Measurements from ENCODE around the gene HOXB7.

The HOXB7 gene

GRCh38 chr17:48563385-48563838 lies 47.4 kb downstream of the HOXB7 start:
- ChIA-PET POLR2A (interaction anchor here (0.9 to 2.3 kb wide), 2 partner anchors 16 to 24 kb away, joined by 4 to 9 read pairs; no protein-coding TSS in a partner anchor), CTCF (interaction anchor here (0.6 to 0.7 kb wide), 2 partner anchors 62 to 95 kb away, joined by 3 read pairs; no protein-coding TSS in a partner anchor)
- TF ChIP-seq CTBP1 (IDR thresholded peaks at IDR 0.05; ENCODE audit: borderline replicate concordance) (no peak), FOXK2 (IDR thresholded peaks at IDR 0.05) (no peak), PKNOX1 (IDR thresholded peaks at IDR 0.05) (peak; percentile 89)
- no peak for DNase-seq (ENCODE audit: extremely low spot score)

GRCh38 chr17:48562934-48563333 lies 47.9 kb downstream of the HOXB7 start:
- TF ChIP-seq HDGF (IDR thresholded peaks at IDR 0.05; ENCODE audit: borderline replicate concordance) (no peak), SUZ12 (IDR thresholded peaks at IDR 0.05) (no peak), ELF4 (IDR thresholded peaks at IDR 0.05) (no peak), CTBP1 (IDR thresholded peaks at IDR 0.05; ENCODE audit: borderline replicate concordance) (no peak), ZNF384 (IDR thresholded peaks at IDR 0.05) (no peak), TARDBP (IDR thresholded peaks at IDR 0.05) (no peak), PKNOX1 (IDR thresholded peaks at IDR 0.05) (no peak), LEF1 (IDR thresholded peaks at IDR 0.05; ENCODE audit: borderline replicate concordance) (no peak), FOXA1 (IDR thresholded peaks at IDR 0.05) (no peak), BHLHE40 (IDR thresholded peaks at IDR 0.05; ENCODE audit: borderline replicate concordance) (no peak), ARNT (IDR thresholded peaks at IDR 0.05) (no peak), L3MBTL2 (conservative IDR thresholded peaks at IDR 0.05) (no peak), NFRKB (IDR thresholded peaks at IDR 0.05) (no peak), SP1 (IDR thresholded peaks at IDR 0.05) (no peak), FOXK2 (IDR thresholded peaks at IDR 0.05) (no peak), FOXM1 (IDR thresholded peaks at IDR 0.05; ENCODE audit: borderline replicate concordance) (no peak)
- no peak for DNase-seq (ENCODE audit: extremely low spot score)
- ChIA-PET POLR2A (interaction anchor here (0.9 to 2.3 kb wide), 4 partner anchors 12 to 25 kb away, joined by 3 to 9 read pairs (median 4); no protein-coding TSS in a partner anchor), CTCF (interaction anchor here (0.6 to 1.4 kb wide), 6 partner anchors 16 to 84 kb away, joined by 3 to 4 read pairs (median 3); no protein-coding TSS in a partner anchor)

GRCh38 chr17:48561884-48562810 lies 48.7 kb downstream of the HOXB7 start:
- CTCF ChIA-PET: interaction anchor here (0.6 to 1.4 kb wide), 6 partner anchors 15 to 85 kb away, joined by 3 to 4 read pairs (median 3); no protein-coding TSS in a partner anchor
- POLR2A ChIA-PET: interaction anchor here (1.2 to 2.3 kb wide), 3 partner anchors 12 to 17 kb away, joined by 3 to 9 read pairs (median 3); no protein-coding TSS in a partner anchor
- peak; percentile 62 for DNase-seq (ENCODE audit: extremely low spot score)
- no peak for TF ChIP-seq ELF4 (IDR thresholded peaks at IDR 0.05)
- no peak for TF ChIP-seq FOXA1 (IDR thresholded peaks at IDR 0.05)
- no peak for TF ChIP-seq FOXK2 (IDR thresholded peaks at IDR 0.05)
- no peak for TF ChIP-seq FOXM1 (IDR thresholded peaks at IDR 0.05; ENCODE audit: borderline replicate concordance)
- TF ChIP-seq SUZ12 (IDR thresholded peaks at IDR 0.05): no peak
- TF ChIP-seq TARDBP (IDR thresholded peaks at IDR 0.05): no peak
- TF ChIP-seq NFRKB (IDR thresholded peaks at IDR 0.05): no peak
- 0 out of 2 replicates have a peak, but pooled peaks have one; percentile 17 for TF ChIP-seq L3MBTL2 (conservative IDR thresholded peaks at IDR 0.05)
- TF ChIP-seq HDGF (IDR thresholded peaks at IDR 0.05; ENCODE audit: borderline replicate concordance): 0 out of 2 replicates have a peak, but pooled peaks have one; percentile 48
- peak; percentile 91 for TF ChIP-seq CTBP1 (IDR thresholded peaks at IDR 0.05; ENCODE audit: borderline replicate concordance)
- no peak for TF ChIP-seq SP1 (IDR thresholded peaks at IDR 0.05)
- no peak for TF ChIP-seq ARNT (IDR thresholded peaks at IDR 0.05)
- no peak for TF ChIP-seq BHLHE40 (IDR thresholded peaks at IDR 0.05; ENCODE audit: borderline replicate concordance)
- no peak for TF ChIP-seq LEF1 (IDR thresholded peaks at IDR 0.05; ENCODE audit: borderline replicate concordance)
- no peak for TF ChIP-seq ZNF384 (IDR thresholded peaks at IDR 0.05)
- peak; percentile 90 for TF ChIP-seq PKNOX1 (IDR thresholded peaks at IDR 0.05)

- TF ChIP-seq CTBP1 (IDR thresholded peaks at IDR 0.05; ENCODE audit: borderline replicate concordance) (no peak), BHLHE40 (IDR thresholded peaks at IDR 0.05; ENCODE audit: borderline replicate concordance) (no peak), L3MBTL2 (conservative IDR thresholded peaks at IDR 0.05) (no peak), ELF4 (IDR thresholded peaks at IDR 0.05) (no peak), SP1 (IDR thresholded peaks at IDR 0.05) (no peak), ARNT (IDR thresholded peaks at IDR 0.05) (no peak), FOXK2 (IDR thresholded peaks at IDR 0.05) (no peak), PKNOX1 (IDR thresholded peaks at IDR 0.05) (no peak), NFRKB (IDR thresholded peaks at IDR 0.05) (no peak), ZNF384 (IDR thresholded peaks at IDR 0.05) (no peak), HDGF (IDR thresholded peaks at IDR 0.05; ENCODE audit: borderline replicate concordance) (no peak), FOXA1 (IDR thresholded peaks at IDR 0.05) (no peak), TARDBP (IDR thresholded peaks at IDR 0.05) (no peak), SUZ12 (IDR thresholded peaks at IDR 0.05) (no peak)
- no peak for DNase-seq (ENCODE audit: extremely low spot score)
- CTCF ChIA-PET: interaction anchor here (0.7 to 1.3 kb wide), 3 partner anchors 12 to 103 kb away, joined by 4 to 10 read pairs (median 4); no protein-coding TSS in a partner anchor
- POLR2A ChIA-PET: interaction anchor here (1.0 kb wide), 1 partner anchor 9 kb away, joined by 3 read pairs; no protein-coding TSS in a partner anchor
These were observed 50.7 kb downstream of the HOXB7 start for GRCh38 chr17:48559840-48560817.

Measured in HEK293T (cell line).